Measurements from ENCODE around the gene CCND1. TPM values are rescaled to one million over a fixed set of nuclear protein-coding genes. Genes with fewer than 3 reads are reported as not detected.

Gene CCND1
- total RNA-seq, 1 experiment from 2014 or later, result 2,517 TPM

GRCh38 chr11:69656536-69657455 lies 15.8 kb downstream of the CCND1 start:
- ChIA-PET CTCF (interaction anchor here (0.9 to 1.3 kb wide), 4 partner anchors 13 to 555 kb away, joined by 3 to 4 read pairs (median 4); no protein-coding TSS in a partner anchor), POLR2A (ENCODE audit: low non-redundant PET) (interaction anchor here (0.6 kb wide), 1 partner anchor 58 kb away, joined by 3 read pairs; no protein-coding TSS in a partner anchor)
- H3K27ac ChIP-seq (ENCODE audit: low read depth, low read length, poor library complexity, severe bottlenecking), result peak overlapping the region; percentile 99
- no peak overlapping the region for H3K4me3 ChIP-seq (ENCODE audit: low read depth, low read length, poor library complexity, severe bottlenecking)
- peaks cover 30% of the 10 kb centered on the region for H3K36me3 ChIP-seq (ENCODE audit: insufficient read depth, low read length, poor library complexity, severe bottlenecking)
- peaks cover 40% of the 10 kb centered on the region for H3K4me1 ChIP-seq (ENCODE audit: insufficient read depth, low read length, poor library complexity, severe bottlenecking)
- TF ChIP-seq CTCF (conservative IDR thresholded peaks at IDR 0.05; ENCODE audit: low read depth, low read length) (no peak), EZH2 (IDR thresholded peaks at IDR 0.05; ENCODE audit: borderline replicate concordance, low read depth, low read length, poor library complexity, severe bottlenecking) (no peak)
- DNase-seq (ENCODE audit: low spot score), result peak; percentile 71
- BruUV-seq (replicated peaks), result no TSS peak
- H3K27me3 ChIP-seq (replicated peaks; ENCODE audit: insufficient read depth, low read depth, low read length, poor library complexity), result no peaks in the 10 kb centered on the region
- intact Hi-C loops (cut with micrococcal nuclease; ENCODE audit: unreplicated experiment), result no loop called here
- no peaks in the 10 kb centered on the region for H3K9me3 ChIP-seq (ENCODE audit: low read depth, low read length, poor library complexity, severe bottlenecking)

- TF ChIP-seq CTCF (conservative IDR thresholded peaks at IDR 0.05; ENCODE audit: low read depth, low read length), result no peak
- no peak for TF ChIP-seq EZH2 (IDR thresholded peaks at IDR 0.05; ENCODE audit: borderline replicate concordance, low read depth, low read length, poor library complexity, severe bottlenecking)
- Histone ChIP-seq H3K36me3 (ENCODE audit: insufficient read depth, low read length, poor library complexity, severe bottlenecking) (peaks cover 23% of the 10 kb centered on the region), H3K4me3 (ENCODE audit: low read depth, low read length, poor library complexity, severe bottlenecking) (no peak overlapping the region), H3K27ac (ENCODE audit: low read depth, low read length, poor library complexity, severe bottlenecking) (peak overlapping the region; percentile 49), H3K27me3 (replicated peaks; ENCODE audit: insufficient read depth, low read depth, low read length, poor library complexity) (no peaks in the 10 kb centered on the region), H3K4me1 (ENCODE audit: insufficient read depth, low read length, poor library complexity, severe bottlenecking) (peaks cover 33% of the 10 kb centered on the region), H3K9me3 (ENCODE audit: low read depth, low read length, poor library complexity, severe bottlenecking) (no peaks in the 10 kb centered on the region)
- no TSS peak for BruUV-seq (replicated peaks)
- ChIA-PET POLR2A (ENCODE audit: low non-redundant PET) (interaction anchor here (0.6 kb wide), 1 partner anchor 58 kb away, joined by 3 read pairs; no protein-coding TSS in a partner anchor), CTCF (interaction anchor here (1.0 kb wide), 1 partner anchor 13 kb away, joined by 4 read pairs; no protein-coding TSS in a partner anchor)
- DNase-seq (ENCODE audit: low spot score), result no peak
- intact Hi-C loops (cut with micrococcal nuclease; ENCODE audit: unreplicated experiment), result no loop called here
These were observed 16.5 kb downstream of the CCND1 start for GRCh38 chr11:69657456-69657910.

- POLR2A ChIA-PET (ENCODE audit: low non-redundant PET), result no interaction called here
- intact Hi-C loops (cut with micrococcal nuclease; ENCODE audit: unreplicated experiment), result no loop called here
- no peak overlapping the region for H3K4me3 ChIP-seq (ENCODE audit: low read depth, low read length, poor library complexity, severe bottlenecking)
- H3K36me3 ChIP-seq (ENCODE audit: insufficient read depth, low read length, poor library complexity, severe bottlenecking), result peaks cover 17% of the 10 kb centered on the region
- TF ChIP-seq CTCF (conservative IDR thresholded peaks at IDR 0.05; ENCODE audit: low read depth, low read length) (no peak), EZH2 (IDR thresholded peaks at IDR 0.05; ENCODE audit: borderline replicate concordance, low read depth, low read length, poor library complexity, severe bottlenecking) (no peak)
- no peaks in the 10 kb centered on the region for H3K27me3 ChIP-seq (replicated peaks; ENCODE audit: insufficient read depth, low read depth, low read length, poor library complexity)
- peak overlapping the region; percentile 49 for H3K27ac ChIP-seq (ENCODE audit: low read depth, low read length, poor library complexity, severe bottlenecking)
- no TSS peak for BruUV-seq (replicated peaks)
- no peaks in the 10 kb centered on the region for H3K9me3 ChIP-seq (ENCODE audit: low read depth, low read length, poor library complexity, severe bottlenecking)
- peak; percentile 41 for DNase-seq (ENCODE audit: low spot score)
- CTCF ChIA-PET, result interaction anchor here (0.6 to 1.0 kb wide), 3 partner anchors 12 to 27 kb away, joined by 3 to 13 read pairs (median 4); no protein-coding TSS in a partner anchor
- peaks cover 27% of the 10 kb centered on the region for H3K4me1 ChIP-seq (ENCODE audit: insufficient read depth, low read length, poor library complexity, severe bottlenecking)
These were observed 17.1 kb downstream of the CCND1 start for GRCh38 chr11:69657911-69658625.

Data from A673 (cell line).